Hepatocyte (in vitro differentiated cells): ENCODE data around the gene FLRT1. TPM values are rescaled to one million over a fixed set of nuclear protein-coding genes. Genes with fewer than 3 reads are reported as not detected.

Experiments used
- DNase-seq: peaks from one replicate; pipeline ENCODE4 v3.0.0-alpha.2; 2016; ENCODE audit warnings: low spot score
- H2AFZ ChIP-seq: fragments of 200-600 bp; sonication (generic); 2 replicates; pipeline ENCODE4 v1.6.0; 2016; ENCODE audit warnings: antibody characterized with exemption, mild to moderate bottlenecking
- H3K27ac ChIP-seq: fragments of 200-600 bp; sonication (generic); 2 replicates; pipeline ENCODE4 v1.5.1; 2016; ENCODE audit warnings: mild to moderate bottlenecking
- H3K27me3 ChIP-seq: fragments of 200-600 bp; sonication (generic); 2 replicates; pipeline ENCODE4 v1.6.1; 2016
- H3K36me3 ChIP-seq: fragments of 200-600 bp; sonication (generic); replicated peaks from 2 replicates; pipeline ENCODE4 v1.5.1; 2016; ENCODE audit warnings: low read depth; ENCODE audit not compliant: insufficient read depth
- H3K4me1 ChIP-seq: fragments of 200-600 bp; sonication (generic); 2 replicates; pipeline ENCODE4 v1.5.1; 2016; ENCODE audit warnings: mild to moderate bottlenecking, moderate library complexity; ENCODE audit not compliant: insufficient read depth
- H3K4me2 ChIP-seq: fragments of 200-600 bp; sonication (generic); 2 replicates; pipeline ENCODE4 v1.6.0; 2016
- H3K4me3 ChIP-seq: fragments of 200-600 bp; sonication (generic); 2 replicates; pipeline ENCODE4 v1.5.1; 2016; ENCODE audit warnings: mild to moderate bottlenecking
- H3K79me2 ChIP-seq: fragments of 200-600 bp; sonication (generic); 2 replicates; pipeline ENCODE4 v1.6.0; 2017; ENCODE audit warnings: mild to moderate bottlenecking
- H3K9me2 ChIP-seq: fragments of 200-600 bp; sonication (generic); replicated peaks from 2 replicates; pipeline ENCODE4 v1.6.0; 2017; ENCODE audit warnings: mild to moderate bottlenecking; ENCODE audit not compliant: insufficient read depth
- H3K9me3 ChIP-seq: fragments of 200-600 bp; sonication (generic); 2 replicates; pipeline ENCODE4 v1.5.1; 2016; ENCODE audit warnings: low read depth, mild to moderate bottlenecking
- H4K20me1 ChIP-seq: fragments of 200-600 bp; sonication (generic); 2 replicates; pipeline ENCODE4 v1.6.0; 2016; ENCODE audit warnings: mild to moderate bottlenecking; ENCODE audit not compliant: insufficient read depth, poor library complexity, severe bottlenecking
- CTCF ChIP-seq: fragments of 200-600 bp; sonication (generic); IDR thresholded peaks from 2 replicates; pipeline ENCODE4 v1.5.1; 2016; ENCODE audit warnings: antibody characterized with exemption, mild to moderate bottlenecking; ENCODE audit not compliant: poor library complexity
- EZH2 ChIP-seq: fragments of 200-600 bp; sonication (generic); IDR thresholded peaks from 2 replicates; pipeline ENCODE4 v1.6.1; 2016; ENCODE audit warnings: antibody characterized with exemption, mild to moderate bottlenecking, borderline replicate concordance
- EZH2phosphoT487 ChIP-seq: fragments of 200-600 bp; sonication (generic); IDR thresholded peaks from one replicate; pipeline ENCODE4 v1.6.1; 2018; ENCODE audit warnings: antibody characterized with exemption, mild to moderate bottlenecking, low read depth, moderate library complexity; ENCODE audit not compliant: unreplicated experiment, severe bottlenecking
- WGBS: methylation state at CpG from one replicate; pipeline ENCODE4 v1.1.6; 2016; ENCODE audit warnings: low lambda C conversion rate; ENCODE audit errors: missing lambda C conversion rate; 5-methylcytosine and 5-hydroxymethylcytosine counted together
- polyA plus RNA-seq: library from polyadenylated mRNA; unstranded; fragments of >200 nt; fragmentation: Nextera tagmentation; extraction: Ambion mirVana; gene quantifications from 2 replicates; pipeline ENCODE4 v1.2.1, GENCODE V29; 2016
- total RNA-seq: library from RNA; depleted of rRNA; stranded (reverse); fragments of >200 nt; gene quantifications from 2 replicates; pipeline ENCODE4 v1.2.3, GENCODE V29; 2014

The FLRT1 gene
- total and polyA plus RNA-seq, 2 experiments from 2014 or later, result 0.34 to 0.43 TPM

GRCh38 chr11:64035081-64035524 is 628 bp upstream of the FLRT1 start:
- 26% methylated on average over 16 of the region's 17 CpGs for WGBS
- peak overlapping the region; percentile 80 for H3K4me2 ChIP-seq
- H3K4me1 ChIP-seq, result peaks cover 10% of the 10 kb centered on the region
- no peaks in the 10 kb centered on the region for H4K20me1 ChIP-seq
- no peaks in the 10 kb centered on the region for H3K9me2 ChIP-seq
- H3K9me3 ChIP-seq, result no peaks in the 10 kb centered on the region
- no peak for DNase-seq
- no peak overlapping the region for H3K4me3 ChIP-seq
- H3K27me3 ChIP-seq, result peaks cover 38% of the 10 kb centered on the region
- no peak overlapping the region for H3K27ac ChIP-seq
- H3K36me3 ChIP-seq, result no peaks in the 10 kb centered on the region
- TF ChIP-seq EZH2, result no peak
- no peak for TF ChIP-seq EZH2phosphoT487
- TF ChIP-seq CTCF, result no peak
- H2AFZ ChIP-seq, result no peak overlapping the region
- no peaks in the 10 kb centered on the region for H3K79me2 ChIP-seq

GRCh38 chr11:64036087-64037026 is 626 bp downstream of the FLRT1 start:
- no peaks in the 10 kb centered on the region for H3K79me2 ChIP-seq
- H3K27me3 ChIP-seq, result peaks cover 38% of the 10 kb centered on the region
- TF ChIP-seq CTCF, result no peak
- peak; percentile 20 for TF ChIP-seq EZH2phosphoT487
- TF ChIP-seq EZH2, result peak; percentile 68
- no peaks in the 10 kb centered on the region for H3K9me3 ChIP-seq
- H4K20me1 ChIP-seq, result no peaks in the 10 kb centered on the region
- peak overlapping the region; percentile 93 for H3K4me2 ChIP-seq
- H3K9me2 ChIP-seq, result no peaks in the 10 kb centered on the region
- H3K27ac ChIP-seq, result no peak overlapping the region
- no peaks in the 10 kb centered on the region for H3K36me3 ChIP-seq
- under 1% methylated on average over 28 of the region's 85 CpGs for WGBS
- H3K4me3 ChIP-seq, result peak overlapping the region; percentile 45
- DNase-seq, result peak; percentile 60
- peaks cover 10% of the 10 kb centered on the region for H3K4me1 ChIP-seq
- peak overlapping the region; percentile 7 for H2AFZ ChIP-seq

- H3K36me3 ChIP-seq, result no peaks in the 10 kb centered on the region
- no peak overlapping the region for H3K27ac ChIP-seq
- TF ChIP-seq EZH2phosphoT487 (no peak), EZH2 (no peak), CTCF (no peak)
- 27% methylated on average over 23 of the region's 23 CpGs for WGBS
- H3K79me2 ChIP-seq, result no peaks in the 10 kb centered on the region
- no peak overlapping the region for H2AFZ ChIP-seq
- H3K4me3 ChIP-seq, result peak overlapping the region; percentile 45
- peaks cover 10% of the 10 kb centered on the region for H3K4me1 ChIP-seq
- H3K9me3 ChIP-seq, result no peaks in the 10 kb centered on the region
- peak overlapping the region; percentile 93 for H3K4me2 ChIP-seq
- H3K9me2 ChIP-seq, result no peaks in the 10 kb centered on the region
- H3K27me3 ChIP-seq, result peaks cover 38% of the 10 kb centered on the region
- DNase-seq, result no peak
- no peaks in the 10 kb centered on the region for H4K20me1 ChIP-seq
These were observed 1.4 kb downstream of the FLRT1 start for GRCh38 chr11:64037027-64037634.
